GM12864 (cell line): Measurements from ENCODE around the gene SCRT2.

Experiments used
- DNase-seq: peaks from one replicate; pipeline ENCODE4 v3.0.0-alpha.2; 2011; ENCODE audit warnings: low read depth
- H3K4me3 ChIP-seq: 2 replicates; pipeline ENCODE4 v1.5.1; 2011; ENCODE audit warnings: mild to moderate bottlenecking, low read depth, low read length, control low read depth
- CTCF ChIP-seq: IDR thresholded peaks from 2 replicates; pipeline ENCODE4 v1.5.1; 2011; ENCODE audit warnings: low read depth, mild to moderate bottlenecking, moderate library complexity, low read length, control low read depth, inconsistent platforms; ENCODE audit errors: missing control alignments

The SCRT2 gene

GRCh38 chr20:701401-702129, 26.0 kb upstream of the SCRT2 start:
- TF ChIP-seq CTCF, result no peak

GRCh38 chr20:699811-700338, 24.3 kb upstream of the SCRT2 start:
- no peak overlapping the region for H3K4me3 ChIP-seq
- no peak for DNase-seq
- TF ChIP-seq CTCF, result no peak

More at GRCh38 chr20:701401-702129, 26.0 kb upstream of the SCRT2 start:
- DNase-seq, result no peak
- H3K4me3 ChIP-seq, result no peak overlapping the region

- no peak for DNase-seq
- no peak overlapping the region for H3K4me3 ChIP-seq
- no peak for TF ChIP-seq CTCF
Observed at GRCh38 chr20:699342-699741, 23.7 kb upstream of the SCRT2 start.

GRCh38 chr20:698276-698675, 22.7 kb upstream of the SCRT2 start:
- no peak for TF ChIP-seq CTCF
- DNase-seq, result no peak

GRCh38 chr20:697826-698225, 22.2 kb upstream of the SCRT2 start:
- no peak overlapping the region for H3K4me3 ChIP-seq
- no peak for DNase-seq
- no peak for TF ChIP-seq CTCF

More at GRCh38 chr20:698276-698675, 22.7 kb upstream of the SCRT2 start:
- no peak overlapping the region for H3K4me3 ChIP-seq

- TF ChIP-seq CTCF, result no peak
- no peak for DNase-seq
Observed at GRCh38 chr20:695165-695866, 19.7 kb upstream of the SCRT2 start.

More at GRCh38 chr20:695165-695866, 19.7 kb upstream of the SCRT2 start:
- no peak overlapping the region for H3K4me3 ChIP-seq
